ENCODE measurements around the gene MPEG1. TPM values are rescaled to one million over a fixed set of nuclear protein-coding genes. Genes with fewer than 3 reads are reported as not detected.

The MPEG1 gene
- total and polyA plus RNA-seq, 2 donors (not counting 1 experiment from before 2014, with no cell fraction given), result not detected

DNA sequence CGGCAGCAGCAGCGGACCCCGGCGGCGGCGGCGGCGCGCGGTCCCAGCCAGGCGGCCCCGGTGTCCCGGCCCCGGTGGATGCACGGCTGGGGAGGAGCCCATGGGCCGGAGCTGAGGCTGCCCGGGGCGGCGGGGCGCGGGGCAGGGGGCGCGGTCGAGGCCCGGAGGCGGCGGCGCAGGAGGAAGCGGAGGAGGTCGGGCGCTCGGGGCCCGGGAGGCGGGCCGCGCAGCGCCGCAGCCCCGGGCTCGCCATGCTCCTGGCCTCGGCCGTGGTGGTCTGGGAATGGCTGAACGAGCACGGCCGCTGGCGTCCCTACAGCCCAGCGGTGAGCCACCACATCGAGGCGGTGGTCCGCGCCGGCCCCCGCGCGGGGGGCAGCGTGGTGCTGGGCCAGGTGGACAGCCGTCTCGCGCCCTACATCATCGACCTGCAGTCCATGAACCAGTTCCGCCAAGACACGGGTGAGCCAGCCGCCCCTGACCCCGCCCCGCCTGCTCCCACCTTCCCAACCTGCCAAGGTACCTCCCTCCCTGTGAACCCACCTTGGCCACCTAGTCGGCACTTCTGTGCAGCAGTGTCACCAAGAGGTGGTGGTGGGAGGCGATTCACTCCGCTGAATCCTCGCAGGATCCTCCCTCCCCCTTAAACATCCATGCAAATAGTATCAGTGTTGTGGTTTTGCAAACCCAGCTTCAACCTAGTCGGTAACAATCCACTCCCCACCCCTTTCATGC is 40.2 kb downstream of the MPEG1 start:
- Histone ChIP-seq H3K4me2 (ENCODE audit: extremely low read depth, insufficient read depth, low read length) (peak overlapping the region; percentile 97), H3K27ac (ENCODE audit: insufficient read depth, low read length) (peak overlapping the region; percentile 12), H3K9ac (ENCODE audit: insufficient read depth, low read length) (peak overlapping the region; percentile 39), H3K79me2 (ENCODE audit: control insufficient read depth, insufficient read depth, low read length) (peaks cover 1% of the 10 kb centered on the region), H3K4me3 (replicated peaks in 1 of 4; ENCODE audit: control extremely low read depth in 1 of 4, insufficient read depth in 1 of 4, low read depth in 3 of 4, low read length in 4 of 4) (peak overlapping the region; percentile 28 to 79 (median 72)), H3K36me3 (ENCODE audit: control insufficient read depth, insufficient read depth, low read length) (no peaks in the 10 kb centered on the region), H2AFZ (ENCODE audit: low read length) (peak overlapping the region; percentile 75), H4K20me1 (ENCODE audit: control insufficient read depth, extremely low read depth, insufficient read depth, low read length) (no peaks in the 10 kb centered on the region), H3K27me3 (ENCODE audit: control insufficient read depth, insufficient read depth, low read length) (no peaks in the 10 kb centered on the region), H3K9me3 (ENCODE audit: control insufficient read depth, insufficient read depth, low read depth, low read length) (no peaks in the 10 kb centered on the region), H3K4me1 (ENCODE audit: control insufficient read depth, extremely low read depth, insufficient read depth, low read length) (peaks cover 7% of the 10 kb centered on the region)
- TF ChIP-seq, protein P1, sequence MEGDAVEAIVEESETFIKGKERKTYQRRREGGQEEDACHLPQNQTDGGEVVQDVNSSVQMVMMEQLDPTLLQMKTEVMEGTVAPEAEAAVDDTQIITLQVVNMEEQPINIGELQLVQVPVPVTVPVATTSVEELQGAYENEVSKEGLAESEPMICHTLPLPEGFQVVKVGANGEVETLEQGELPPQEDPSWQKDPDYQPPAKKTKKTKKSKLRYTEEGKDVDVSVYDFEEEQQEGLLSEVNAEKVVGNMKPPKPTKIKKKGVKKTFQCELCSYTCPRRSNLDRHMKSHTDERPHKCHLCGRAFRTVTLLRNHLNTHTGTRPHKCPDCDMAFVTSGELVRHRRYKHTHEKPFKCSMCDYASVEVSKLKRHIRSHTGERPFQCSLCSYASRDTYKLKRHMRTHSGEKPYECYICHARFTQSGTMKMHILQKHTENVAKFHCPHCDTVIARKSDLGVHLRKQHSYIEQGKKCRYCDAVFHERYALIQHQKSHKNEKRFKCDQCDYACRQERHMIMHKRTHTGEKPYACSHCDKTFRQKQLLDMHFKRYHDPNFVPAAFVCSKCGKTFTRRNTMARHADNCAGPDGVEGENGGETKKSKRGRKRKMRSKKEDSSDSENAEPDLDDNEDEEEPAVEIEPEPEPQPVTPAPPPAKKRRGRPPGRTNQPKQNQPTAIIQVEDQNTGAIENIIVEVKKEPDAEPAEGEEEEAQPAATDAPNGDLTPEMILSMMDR (conservative IDR thresholded peaks at IDR 0.05 in 1 of 2, IDR thresholded peaks at IDR 0.05 in 1 of 2; ENCODE audit: low read depth in 1 of 2, low read length in 2 of 2), result no peak
- no peak for TF ChIP-seq EZH2 (IDR thresholded peaks at IDR 0.05; ENCODE audit: low read length, missing control alignments)
- no peak for DNase-seq (ENCODE audit: low read depth in 2 of 2)

DNA sequence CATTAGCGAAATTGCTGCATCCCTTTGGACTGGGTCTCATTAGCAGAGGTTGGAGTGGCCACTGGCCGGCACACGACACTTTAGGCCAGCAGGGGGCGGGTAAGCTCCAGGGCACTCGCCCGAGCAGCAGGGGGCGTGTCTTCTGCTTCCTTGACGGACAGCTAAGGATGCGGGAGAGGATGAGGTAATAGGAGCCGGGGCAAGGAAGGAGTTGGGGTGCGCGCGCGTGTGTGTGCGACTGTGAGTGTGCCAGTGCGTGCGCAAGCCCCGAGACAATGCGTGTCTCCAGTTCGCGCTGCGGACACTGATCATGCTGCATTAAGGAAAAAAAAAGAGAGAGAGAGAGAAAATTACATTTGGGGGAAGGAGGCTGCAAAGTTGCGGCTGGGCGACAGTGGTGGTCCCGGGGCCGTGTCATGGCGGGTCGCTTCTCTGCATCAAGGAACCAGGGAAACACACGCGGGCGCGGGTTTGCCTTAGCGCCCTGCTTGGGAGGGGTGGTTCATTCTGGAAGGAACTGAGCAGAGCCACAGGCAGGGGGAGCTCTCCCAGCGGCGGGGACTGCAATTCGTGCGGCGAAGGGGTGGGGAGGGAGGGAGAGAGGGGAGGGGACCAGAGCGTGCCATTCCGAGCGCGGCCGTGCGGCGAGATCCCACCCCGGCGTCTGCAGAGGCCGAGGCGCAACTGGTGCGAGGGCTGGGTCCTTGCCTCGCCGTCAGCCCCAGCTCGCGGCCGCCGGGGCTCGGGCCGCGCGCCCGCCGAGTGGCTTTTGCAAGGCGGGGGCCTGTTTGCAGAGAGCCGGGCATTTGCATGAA is 41.0 kb downstream of the MPEG1 start, which contains the start of gene DTX4:
TSS of gene DTX4 (plus strand) at position 625 of the 815 bp plus-strand sequence. CDS start 464 bp downstream, outside the sequence.
- DNase-seq (ENCODE audit: low read depth in 2 of 2), result peak; percentile 79 to 86
- Histone ChIP-seq H3K27ac (ENCODE audit: insufficient read depth, low read length) (peak within 1 kb of the TSS; percentile 63), H3K4me3 (replicated peaks in 1 of 4; ENCODE audit: control extremely low read depth in 1 of 4, insufficient read depth in 1 of 4, low read depth in 3 of 4, low read length in 4 of 4) (peak within 1 kb of the TSS; percentile 61 to 79 (median 72)), H3K36me3 (ENCODE audit: control insufficient read depth, insufficient read depth, low read length) (no peaks in the 10 kb centered on the region), H2AFZ (ENCODE audit: low read length) (peak within 1 kb of the TSS; percentile 82), H3K4me2 (ENCODE audit: extremely low read depth, insufficient read depth, low read length) (peak within 1 kb of the TSS; percentile 97), H3K9me3 (ENCODE audit: control insufficient read depth, insufficient read depth, low read depth, low read length) (no peaks in the 10 kb centered on the region), H3K4me1 (ENCODE audit: control insufficient read depth, extremely low read depth, insufficient read depth, low read length) (peaks cover 7% of the 10 kb centered on the region), H3K27me3 (ENCODE audit: control insufficient read depth, insufficient read depth, low read length) (no peaks in the 10 kb centered on the region), H4K20me1 (ENCODE audit: control insufficient read depth, extremely low read depth, insufficient read depth, low read length) (no peaks in the 10 kb centered on the region), H3K79me2 (ENCODE audit: control insufficient read depth, insufficient read depth, low read length) (peaks cover 1% of the 10 kb centered on the region), H3K9ac (ENCODE audit: insufficient read depth, low read length) (peak within 1 kb of the TSS; percentile 39)
- TF ChIP-seq EZH2 (IDR thresholded peaks at IDR 0.05; ENCODE audit: low read length, missing control alignments), result no peak
- TF ChIP-seq, protein P1 (conservative IDR thresholded peaks at IDR 0.05 in 1 of 2, IDR thresholded peaks at IDR 0.05 in 1 of 2; ENCODE audit: low read depth in 1 of 2, low read length in 2 of 2), result peak; percentile 68 to 98

DNA sequence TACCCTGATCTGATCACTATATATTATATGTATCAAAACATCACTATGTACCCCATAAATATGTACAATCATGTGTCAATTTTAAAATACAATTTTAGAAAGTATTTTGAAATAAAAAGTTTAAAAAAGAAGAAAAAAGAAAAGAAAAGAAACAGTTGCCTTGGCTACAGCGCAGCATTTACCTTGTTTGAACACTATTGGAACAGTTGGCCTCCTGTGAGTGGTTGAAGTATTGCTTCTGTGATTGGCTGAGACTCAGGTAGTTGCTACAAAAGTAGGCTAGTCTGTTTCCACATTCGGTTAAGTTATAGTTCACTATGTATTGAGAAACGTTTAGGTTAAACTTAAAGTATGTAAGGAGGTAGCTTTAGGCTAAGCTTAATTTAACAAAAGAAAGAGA is 48.7 kb downstream of the MPEG1 start:
- Histone ChIP-seq H3K27ac (ENCODE audit: insufficient read depth, low read length) (no peak overlapping the region), H3K9ac (ENCODE audit: insufficient read depth, low read length) (no peak overlapping the region), H3K4me3 (replicated peaks in 1 of 4; ENCODE audit: control extremely low read depth in 1 of 4, insufficient read depth in 1 of 4, low read depth in 3 of 4, low read length in 4 of 4) (no peak overlapping the region), H3K4me1 (ENCODE audit: control insufficient read depth, extremely low read depth, insufficient read depth, low read length) (no peaks in the 10 kb centered on the region), H3K4me2 (ENCODE audit: extremely low read depth, insufficient read depth, low read length) (no peak overlapping the region), H4K20me1 (ENCODE audit: control insufficient read depth, extremely low read depth, insufficient read depth, low read length) (no peaks in the 10 kb centered on the region), H3K36me3 (ENCODE audit: control insufficient read depth, insufficient read depth, low read length) (no peaks in the 10 kb centered on the region), H2AFZ (ENCODE audit: low read length) (no peak overlapping the region), H3K79me2 (ENCODE audit: control insufficient read depth, insufficient read depth, low read length) (no peaks in the 10 kb centered on the region), H3K27me3 (ENCODE audit: control insufficient read depth, insufficient read depth, low read length) (peaks cover 2% of the 10 kb centered on the region), H3K9me3 (ENCODE audit: control insufficient read depth, insufficient read depth, low read depth, low read length) (no peaks in the 10 kb centered on the region)
- TF ChIP-seq, protein P1 (conservative IDR thresholded peaks at IDR 0.05 in 1 of 2, IDR thresholded peaks at IDR 0.05 in 1 of 2; ENCODE audit: low read depth in 1 of 2, low read length in 2 of 2), result no peak
- no peak for TF ChIP-seq EZH2 (IDR thresholded peaks at IDR 0.05; ENCODE audit: low read length, missing control alignments)
- DNase-seq (ENCODE audit: low read depth in 2 of 2), result no peak

Data from fibroblast of lung (primary cell).